NCI-H1930 (cell line): ENCODE results near the gene SHROOM3.
A peak's percentile ranks its signal among the peaks of the same experiment; 100 is the strongest.

Source experiments
- DNase-seq, 2 experiments: peaks; one replicate each; lab custom pipeline; 2025; lab: John Stamatoyannopoulos, UW

SHROOM3 gene

GRCh38 chr4:76781698-76782595, 346.9 kb downstream of the SHROOM3 start:
- DNase-seq = no peak

- DNase-seq = no peak
Observed at GRCh38 chr4:76782837-76783236, 347.8 kb downstream of the SHROOM3 start.

- DNase-seq = no peak
Observed at GRCh38 chr4:76783836-76784235, 348.8 kb downstream of the SHROOM3 start.

DNA sequence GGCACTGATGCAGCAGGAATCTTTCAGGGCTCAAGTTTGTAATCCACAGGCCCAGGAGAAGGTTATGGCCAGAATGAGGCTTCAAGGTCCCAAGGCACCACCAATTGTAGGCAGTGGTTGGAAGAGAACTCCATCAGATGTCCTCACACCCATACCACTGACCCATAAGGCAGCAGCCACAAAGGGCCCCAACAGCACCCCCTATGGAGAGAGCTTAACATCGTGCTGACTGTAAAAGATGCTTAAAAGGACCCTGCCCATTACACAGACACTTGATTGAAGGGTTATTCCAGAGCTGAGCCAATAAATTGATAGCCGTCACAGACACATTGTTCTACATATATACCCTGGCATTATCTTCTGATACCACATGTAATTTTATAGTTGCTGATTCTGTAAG, 349.2 kb downstream of the SHROOM3 start:
- DNase-seq = no peak

DNA sequence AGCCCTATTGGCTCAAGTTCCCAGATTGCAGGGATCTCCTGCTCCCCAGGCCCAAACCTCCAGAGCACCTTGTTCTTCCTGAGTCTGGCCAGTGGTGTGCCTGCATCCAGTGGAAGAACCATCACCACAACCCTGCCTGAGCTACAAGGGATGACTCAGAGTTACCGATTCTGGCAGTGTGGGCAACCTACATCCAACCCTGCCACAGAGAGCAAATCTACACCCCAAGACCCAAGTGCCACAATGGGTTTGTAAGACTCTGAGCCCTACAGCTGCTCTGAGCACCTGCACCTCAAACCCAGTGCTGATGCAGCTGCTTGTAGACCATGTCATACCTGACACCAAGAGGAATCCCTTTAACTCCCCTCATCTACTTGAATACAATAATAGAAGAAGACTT, 352.9 kb downstream of the SHROOM3 start:
- no peak for DNase-seq

GRCh38 chr4:76790377-76790776, 355.3 kb downstream of the SHROOM3 start:
- no peak for DNase-seq

GRCh38 chr4:76791479-76791878, 356.4 kb downstream of the SHROOM3 start:
- DNase-seq = no peak

DNA sequence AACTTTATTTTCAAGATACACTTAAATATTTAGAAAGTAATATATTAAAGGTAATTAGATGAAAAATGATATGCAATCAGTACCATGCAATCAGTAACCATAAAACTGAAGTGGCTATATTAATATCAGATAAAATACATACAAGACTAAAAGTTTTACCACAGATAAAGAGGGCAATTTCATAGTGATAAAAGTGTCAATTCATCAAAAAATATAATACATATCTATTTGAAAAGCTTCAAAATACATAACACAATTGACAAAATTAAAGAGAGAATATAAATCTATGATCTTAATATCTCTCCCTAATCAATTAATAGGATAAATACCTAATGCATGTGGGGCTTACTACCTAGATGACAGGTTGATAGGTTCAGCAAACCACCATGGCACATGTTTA, 357.4 kb downstream of the SHROOM3 start:
- DNase-seq = no peak

DNA sequence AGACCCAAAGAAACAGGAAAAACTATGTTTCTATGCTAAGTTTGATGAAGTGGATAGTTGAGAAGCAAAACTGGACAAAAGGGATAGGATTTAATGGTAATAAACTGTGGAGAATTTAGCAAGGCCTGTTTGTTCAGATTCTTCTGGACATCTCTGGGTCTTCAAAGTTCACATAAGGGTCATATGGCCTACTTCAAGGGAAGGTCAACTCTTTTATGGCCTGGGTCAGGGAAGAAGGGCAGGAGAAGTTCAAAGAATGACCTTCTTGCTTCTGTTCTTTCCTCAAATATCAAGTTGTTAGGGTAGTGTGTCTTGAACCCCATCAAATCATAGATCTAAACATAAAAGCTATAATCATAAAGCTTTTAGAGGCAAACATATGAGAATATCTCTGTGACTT, 360.2 kb downstream of the SHROOM3 start:
- DNase-seq = no peak

GRCh38 chr4:76799140-76799539, 364.1 kb downstream of the SHROOM3 start:
- DNase-seq = no peak

- DNase-seq = no peak
Observed at GRCh38 chr4:76799718-76800117, 364.7 kb downstream of the SHROOM3 start.

- no peak for DNase-seq
Observed at GRCh38 chr4:76800902-76801301, 365.9 kb downstream of the SHROOM3 start.

- DNase-seq = no peak
Observed at GRCh38 chr4:76801621-76802235, 366.7 kb downstream of the SHROOM3 start.

DNA sequence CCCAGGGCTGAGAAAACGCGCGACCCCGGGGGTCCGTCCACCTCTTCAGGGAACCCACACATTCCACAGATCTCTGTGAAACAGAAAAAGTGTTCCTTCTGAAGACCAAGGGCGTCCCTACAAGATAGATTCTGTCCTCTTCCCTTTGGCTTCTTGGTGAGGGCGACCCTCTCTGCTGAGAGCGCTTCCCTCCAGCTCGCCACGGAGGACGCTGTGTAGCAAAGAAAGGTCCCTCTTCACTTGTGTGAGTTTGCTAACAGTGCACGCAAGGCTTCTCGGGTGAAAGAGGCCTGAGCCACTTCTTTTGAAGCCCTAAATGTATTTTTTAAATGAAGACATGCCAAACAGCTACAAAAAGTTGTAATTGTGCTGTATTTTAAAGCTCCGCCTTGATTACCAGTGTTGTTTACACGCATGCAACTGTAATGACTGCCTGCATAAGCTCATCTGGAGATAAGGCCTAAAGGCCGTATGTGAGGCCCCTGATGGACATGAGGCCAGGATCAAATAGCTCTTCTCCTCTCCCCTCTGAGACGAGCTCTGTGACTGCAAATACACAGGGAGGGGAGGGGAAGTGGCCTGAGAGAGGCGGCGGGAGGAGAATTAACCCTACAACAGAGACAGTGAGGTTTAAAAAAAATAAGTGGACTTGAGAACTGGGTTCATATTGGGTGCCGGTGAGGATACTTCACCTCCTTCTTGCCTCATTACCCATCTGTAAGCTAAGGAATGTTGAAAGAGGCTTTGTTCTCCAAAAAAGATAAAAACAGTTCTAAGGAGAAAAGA, 367.4 kb downstream of the SHROOM3 start:
- no peak for DNase-seq

DNA sequence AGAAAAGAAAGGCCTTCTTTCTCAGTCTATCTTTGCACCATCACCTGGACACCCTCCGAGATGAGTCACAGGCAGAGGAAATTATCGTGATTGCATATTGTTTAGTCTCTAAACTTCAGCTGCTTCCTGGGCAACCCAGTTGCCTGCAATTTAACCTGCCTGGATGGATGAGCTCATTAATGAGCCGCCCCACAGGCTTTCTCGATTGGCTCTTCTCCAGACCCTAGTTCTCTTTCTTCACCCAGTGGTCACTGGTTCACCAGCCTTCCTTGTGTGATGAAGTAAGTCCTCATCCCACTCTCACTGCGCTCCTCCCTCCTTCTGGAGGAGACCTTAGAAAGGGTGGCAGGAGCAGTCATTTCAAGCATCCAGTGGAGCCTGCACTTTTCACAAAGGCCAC, 368.5 kb downstream of the SHROOM3 start:
- peak; percentile 45 to 77 for DNase-seq

DNA sequence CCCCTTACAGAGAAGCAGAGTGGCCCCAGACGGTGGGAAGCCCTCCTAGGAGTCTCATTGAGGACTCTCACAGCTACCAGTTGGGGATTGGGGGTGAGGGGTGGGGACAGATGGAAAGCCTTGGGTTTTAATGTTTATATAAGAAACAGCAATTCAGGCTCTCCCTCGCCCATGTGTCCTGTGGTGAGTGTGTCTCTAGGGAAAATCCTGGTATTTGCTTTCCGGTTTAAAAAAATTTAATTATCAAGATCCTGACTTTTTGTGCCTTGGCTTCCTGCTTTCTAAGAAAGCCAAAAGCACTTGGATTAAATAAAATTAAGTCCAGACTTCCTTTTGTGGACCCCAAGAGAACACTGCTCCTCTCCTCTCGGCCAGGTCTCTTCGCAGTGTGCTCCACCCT, 369.1 kb downstream of the SHROOM3 start:
- DNase-seq = no peak

DNA sequence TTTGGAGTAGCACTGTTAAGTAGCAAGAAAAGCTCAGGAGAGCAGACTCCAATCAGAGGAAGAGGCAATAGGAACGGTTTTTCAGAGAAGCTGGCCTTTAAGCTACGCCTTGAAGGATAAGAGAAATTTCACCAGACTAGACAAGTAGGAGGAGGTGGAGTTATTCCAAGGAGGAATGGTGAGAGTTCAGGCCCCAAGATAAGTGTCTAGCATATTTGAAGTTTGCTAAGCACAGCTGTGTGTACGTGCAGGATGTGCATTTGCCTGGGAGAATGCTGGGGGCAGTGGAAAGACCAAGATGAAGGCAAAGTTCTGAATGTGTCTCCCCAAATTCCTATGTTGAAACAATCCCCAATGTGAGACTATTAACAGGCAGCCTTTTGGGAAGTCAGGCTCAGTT, 371.3 kb downstream of the SHROOM3 start:
- no peak for DNase-seq

DNA sequence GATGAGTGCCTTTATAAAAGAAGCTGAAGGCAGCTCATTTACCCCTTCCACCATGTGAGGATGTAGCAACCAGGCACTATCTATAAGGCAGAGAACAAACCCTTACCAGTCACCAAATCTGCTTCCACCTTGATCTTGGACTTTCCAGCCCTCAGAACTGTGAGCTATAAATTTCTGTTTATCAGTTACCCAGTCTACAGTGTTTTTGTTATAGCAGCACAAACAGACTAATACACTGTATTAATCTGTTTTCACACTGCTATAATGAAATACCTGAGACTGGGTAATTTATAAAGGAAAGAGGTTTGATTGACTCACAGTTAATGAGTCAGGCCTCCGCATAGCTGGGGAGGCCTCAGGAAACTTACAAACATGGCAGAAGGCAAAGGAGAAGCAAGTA, 371.7 kb downstream of the SHROOM3 start:
- DNase-seq = no peak

DNA sequence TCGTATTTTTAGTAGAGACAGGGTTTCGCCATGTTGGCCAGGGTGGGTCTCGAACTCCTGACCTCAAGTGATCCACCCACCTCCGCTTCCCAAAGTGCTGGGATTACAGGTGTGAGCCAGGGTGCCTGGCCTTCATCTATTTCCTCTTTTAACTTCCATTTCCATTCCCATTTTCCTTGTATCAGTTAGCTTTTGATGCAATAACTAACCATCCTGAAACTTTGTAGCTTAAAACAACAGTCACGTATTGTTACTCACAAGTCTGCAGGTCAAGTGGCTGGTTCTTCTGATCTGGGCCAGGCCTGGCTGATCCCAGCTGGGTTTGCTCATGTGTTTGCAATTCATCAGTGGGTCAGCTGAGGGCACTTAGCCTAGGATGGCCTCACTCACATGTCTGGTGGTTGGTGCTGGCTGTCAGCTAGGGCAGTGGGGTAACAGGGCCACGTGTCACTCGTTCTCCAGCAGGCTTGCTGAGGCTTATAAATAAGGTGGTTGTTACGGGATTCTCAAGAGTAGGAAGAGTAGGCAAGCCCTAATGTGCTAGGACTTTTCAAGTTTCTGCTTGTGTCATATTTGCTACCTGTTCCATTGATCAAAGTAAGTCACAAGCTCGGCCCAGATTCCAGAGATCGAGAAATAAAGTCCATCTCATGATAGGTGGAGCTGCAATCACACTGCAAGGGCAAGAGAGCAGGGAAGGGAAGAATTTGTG, 374.7 kb downstream of the SHROOM3 start:
- no peak for DNase-seq

- no peak for DNase-seq
Observed at GRCh38 chr4:76811604-76812412, 376.8 kb downstream of the SHROOM3 start.

GRCh38 chr4:76813070-76813469, 378.0 kb downstream of the SHROOM3 start:
- no peak for DNase-seq
